ENCODE measurements around the gene PPP1R3A. TPM values are rescaled to one million over a fixed set of nuclear protein-coding genes. Genes with fewer than 3 reads are reported as not detected.
"Not testable (repeated sequence)": the region's sequence is repeated elsewhere in the genome, so short reads cannot be mapped to it uniquely, and the experiment has no call there.

Gene PPP1R3A
- total RNA-seq: not detected

- Mint-ChIP-seq H3K36me3 (no peaks in the 10 kb centered on the region), H3K4me1 (ENCODE audit: low read depth) (no peaks in the 10 kb centered on the region), H3K27me3 (no peaks in the 10 kb centered on the region), H3K27ac (no peak within 1 kb of the TSS), H3K4me3 (no peak within 1 kb of the TSS), H3K9me3 (no peaks in the 10 kb centered on the region)
- CTCF ChIA-PET: interaction anchor here (0.7 kb wide), 1 partner anchor 57 kb away, joined by 3 read pairs; no protein-coding TSS in a partner anchor
- POLR2A ChIA-PET: no interaction called here
- DNase-seq: no peak
- intact Hi-C loops (cut with micrococcal nuclease): no loop called here
Observed at GRCh38 chr7:113918946-113919345, at the start of gene PPP1R3A. TSS of gene PPP1R3A (minus strand) at chr7:113919009. CDS start at chr7:113918996, 13 bp downstream.

- ChIA-PET POLR2A (no interaction called here), CTCF (no interaction called here)
- Mint-ChIP-seq H3K27me3 (no peaks in the 10 kb centered on the region), H3K4me3 (no peak overlapping the region), H3K4me1 (ENCODE audit: low read depth) (no peaks in the 10 kb centered on the region), H3K27ac (no peak overlapping the region), H3K9me3 (peaks cover 11% of the 10 kb centered on the region), H3K36me3 (no peaks in the 10 kb centered on the region)
- no peak for DNase-seq
- intact Hi-C loops (cut with micrococcal nuclease): no loop called here
Observed at GRCh38 chr7:113963356-113963755, 44.5 kb upstream of the PPP1R3A start.

GRCh38 chr7:113959910-113960309 is 41.1 kb upstream of the PPP1R3A start:
- Mint-ChIP-seq H3K27ac (no peak overlapping the region), H3K4me1 (ENCODE audit: low read depth) (no peaks in the 10 kb centered on the region), H3K4me3 (no peak overlapping the region), H3K27me3 (no peaks in the 10 kb centered on the region), H3K9me3 (peaks cover 14% of the 10 kb centered on the region), H3K36me3 (no peaks in the 10 kb centered on the region)
- ChIA-PET POLR2A (no interaction called here), CTCF (no interaction called here)
- intact Hi-C loops (cut with micrococcal nuclease): no loop called here
- no peak for DNase-seq

- ChIA-PET POLR2A (no interaction called here), CTCF (no interaction called here)
- no peak for DNase-seq
- no peak overlapping the region for H3K4me3 Mint-ChIP-seq
- intact Hi-C loops (cut with micrococcal nuclease): no loop called here
- H3K9me3 Mint-ChIP-seq: peaks cover 32% of the 10 kb centered on the region
- no peaks in the 10 kb centered on the region for H3K27me3 Mint-ChIP-seq
- no peaks in the 10 kb centered on the region for H3K36me3 Mint-ChIP-seq
- H3K27ac Mint-ChIP-seq: no peak overlapping the region
- H3K4me1 Mint-ChIP-seq (ENCODE audit: low read depth): no peaks in the 10 kb centered on the region
Observed at GRCh38 chr7:113955157-113955556, 36.3 kb upstream of the PPP1R3A start.

GRCh38 chr7:113953553-113953952 is 34.7 kb upstream of the PPP1R3A start:
- intact Hi-C loops (cut with micrococcal nuclease): no loop called here
- H3K4me1 Mint-ChIP-seq (ENCODE audit: low read depth): no peaks in the 10 kb centered on the region
- no peak for DNase-seq
- no peak overlapping the region for H3K4me3 Mint-ChIP-seq
- H3K36me3 Mint-ChIP-seq: no peaks in the 10 kb centered on the region
- CTCF ChIA-PET: no interaction called here
- POLR2A ChIA-PET: no interaction called here
- peaks cover 21% of the 10 kb centered on the region for H3K9me3 Mint-ChIP-seq
- no peak overlapping the region for H3K27ac Mint-ChIP-seq
- H3K27me3 Mint-ChIP-seq: no peaks in the 10 kb centered on the region

GRCh38 chr7:113945018-113945938 is 26.5 kb upstream of the PPP1R3A start:
- DNase-seq: no peak
- POLR2A ChIA-PET: no interaction called here
- Mint-ChIP-seq H3K36me3 (no peaks in the 10 kb centered on the region), H3K9me3 (peaks cover 4% of the 10 kb centered on the region), H3K4me1 (ENCODE audit: low read depth) (no peaks in the 10 kb centered on the region), H3K27me3 (no peaks in the 10 kb centered on the region), H3K27ac (no peak overlapping the region), H3K4me3 (no peak overlapping the region)
- CTCF ChIA-PET: no interaction called here
- intact Hi-C loops (cut with micrococcal nuclease): no loop called here

- no peaks in the 10 kb centered on the region for H3K27me3 Mint-ChIP-seq
- no peaks in the 10 kb centered on the region for H3K36me3 Mint-ChIP-seq
- H3K4me1 Mint-ChIP-seq (ENCODE audit: low read depth): no peaks in the 10 kb centered on the region
- intact Hi-C loops (cut with micrococcal nuclease): no loop called here
- no peak overlapping the region for H3K4me3 Mint-ChIP-seq
- H3K9me3 Mint-ChIP-seq: no peaks in the 10 kb centered on the region
- ChIA-PET CTCF (no interaction called here), POLR2A (no interaction called here)
- no peak for DNase-seq
- no peak overlapping the region for H3K27ac Mint-ChIP-seq
Observed at GRCh38 chr7:113936982-113937381, 18.2 kb upstream of the PPP1R3A start.

- Mint-ChIP-seq H3K9me3 (no peaks in the 10 kb centered on the region), H3K4me3 (no peak overlapping the region), H3K4me1 (ENCODE audit: low read depth) (no peaks in the 10 kb centered on the region), H3K36me3 (no peaks in the 10 kb centered on the region), H3K27ac (no peak overlapping the region), H3K27me3 (no peaks in the 10 kb centered on the region)
- intact Hi-C loops (cut with micrococcal nuclease): no loop called here
- ChIA-PET POLR2A (no interaction called here), CTCF (no interaction called here)
- DNase-seq: no peak
Observed at GRCh38 chr7:113936535-113936934, 17.7 kb upstream of the PPP1R3A start.

- H3K4me3 Mint-ChIP-seq; POLR2A ChIA-PET; DNase-seq; H3K36me3 Mint-ChIP-seq; CTCF ChIA-PET; H3K9me3 Mint-ChIP-seq; intact Hi-C loops (cut with micrococcal nuclease); H3K27me3 Mint-ChIP-seq; H3K4me1 Mint-ChIP-seq (ENCODE audit: low read depth); H3K27ac Mint-ChIP-seq: not testable (repeated sequence)
Observed at GRCh38 chr7:113929389-113929788, 10.6 kb upstream of the PPP1R3A start.

GRCh38 chr7:113928112-113928511 is 9.3 kb upstream of the PPP1R3A start:
- no peak for DNase-seq
- H3K4me3 Mint-ChIP-seq: no peak overlapping the region
- H3K27me3 Mint-ChIP-seq: no peaks in the 10 kb centered on the region
- no peaks in the 10 kb centered on the region for H3K4me1 Mint-ChIP-seq (ENCODE audit: low read depth)
- CTCF ChIA-PET: no interaction called here
- no peak overlapping the region for H3K27ac Mint-ChIP-seq
- POLR2A ChIA-PET: no interaction called here
- no peaks in the 10 kb centered on the region for H3K9me3 Mint-ChIP-seq
- H3K36me3 Mint-ChIP-seq: no peaks in the 10 kb centered on the region
- intact Hi-C loops (cut with micrococcal nuclease): no loop called here

GRCh38 chr7:113922049-113922448 is 3.2 kb upstream of the PPP1R3A start:
- Mint-ChIP-seq H3K9me3 (no peaks in the 10 kb centered on the region), H3K27me3 (no peaks in the 10 kb centered on the region), H3K27ac (no peak overlapping the region), H3K36me3 (no peaks in the 10 kb centered on the region), H3K4me3 (no peak overlapping the region), H3K4me1 (ENCODE audit: low read depth) (no peaks in the 10 kb centered on the region)
- DNase-seq: no peak
- intact Hi-C loops (cut with micrococcal nuclease): no loop called here
- ChIA-PET POLR2A (no interaction called here), CTCF (no interaction called here)

GRCh38 chr7:113921363-113921762 is 2.6 kb upstream of the PPP1R3A start:
- H3K27ac Mint-ChIP-seq: no peak overlapping the region
- H3K4me1 Mint-ChIP-seq (ENCODE audit: low read depth): no peaks in the 10 kb centered on the region
- intact Hi-C loops (cut with micrococcal nuclease): no loop called here
- ChIA-PET CTCF (no interaction called here), POLR2A (no interaction called here)
- H3K27me3 Mint-ChIP-seq: no peaks in the 10 kb centered on the region
- no peaks in the 10 kb centered on the region for H3K9me3 Mint-ChIP-seq
- no peak overlapping the region for H3K4me3 Mint-ChIP-seq
- H3K36me3 Mint-ChIP-seq: no peaks in the 10 kb centered on the region
- no peak for DNase-seq

GRCh38 chr7:113917840-113918239 is 969 bp downstream of the PPP1R3A start:
- no peaks in the 10 kb centered on the region for H3K36me3 Mint-ChIP-seq
- CTCF ChIA-PET: interaction anchor here (0.6 kb wide), 1 partner anchor 1936 kb away, joined by 3 read pairs; no protein-coding TSS in a partner anchor
- no peaks in the 10 kb centered on the region for H3K27me3 Mint-ChIP-seq
- no peaks in the 10 kb centered on the region for H3K4me1 Mint-ChIP-seq (ENCODE audit: low read depth)
- no peaks in the 10 kb centered on the region for H3K9me3 Mint-ChIP-seq
- POLR2A ChIA-PET: no interaction called here
- H3K27ac Mint-ChIP-seq: no peak overlapping the region
- H3K4me3 Mint-ChIP-seq: no peak overlapping the region
- intact Hi-C loops (cut with micrococcal nuclease): no loop called here
- no peak for DNase-seq

Measured in activated CD4-positive, alpha-beta memory T cell treated with anti-CD3 and anti-CD28 coated beads for 36 hours (primary cell).